Trophoblast cell (in vitro differentiated cells and primary cell): ENCODE results near the gene ZNF22.

ENCODE experiments used
- DNase-seq, 2 donors: peaks; one replicate each; pipeline ENCODE4 v3.0.0-alpha.2; 2016
- H2AFZ ChIP-seq: 2 replicates; pipeline ENCODE4 v1.6.1; 2013; ENCODE audit warnings: low read length, moderate library complexity, mild to moderate bottlenecking; ENCODE audit not compliant: insufficient read depth, poor library complexity
- H2AK5ac ChIP-seq: 2 replicates; pipeline ENCODE4 v1.6.1; 2013; ENCODE audit warnings: mild to moderate bottlenecking, low read length
- H2BK120ac ChIP-seq: 2 replicates; pipeline ENCODE4 v1.6.1; 2013; ENCODE audit warnings: low read length, mild to moderate bottlenecking, moderate library complexity; ENCODE audit not compliant: insufficient read depth, poor library complexity
- H2BK12ac ChIP-seq: 2 replicates; pipeline ENCODE4 v1.6.1; 2013; ENCODE audit warnings: mild to moderate bottlenecking, low read length, moderate library complexity
- H2BK5ac ChIP-seq: 2 replicates; pipeline ENCODE4 v1.6.1; 2013; ENCODE audit warnings: low read length, low read depth, moderate library complexity, mild to moderate bottlenecking; ENCODE audit not compliant: poor library complexity
- H3K14ac ChIP-seq: 2 replicates; pipeline ENCODE4 v1.6.1; 2013; ENCODE audit warnings: mild to moderate bottlenecking, low read length
- H3K18ac ChIP-seq: 2 replicates; pipeline ENCODE4 v1.6.1; 2013; ENCODE audit warnings: mild to moderate bottlenecking, low read length
- H3K23ac ChIP-seq: 2 replicates; pipeline ENCODE4 v1.6.1; 2013; ENCODE audit warnings: low read length
- H3K27ac ChIP-seq: 2 replicates; pipeline ENCODE4 v1.5.1; 2013; ENCODE audit warnings: low read depth, mild to moderate bottlenecking, inconsistent platforms, low read length, moderate library complexity
- H3K27me3 ChIP-seq: 2 replicates; pipeline ENCODE4 v1.6.1; 2013; ENCODE audit warnings: inconsistent platforms, mild to moderate bottlenecking, low read length, moderate library complexity; ENCODE audit not compliant: insufficient read depth
- H3K36me3 ChIP-seq, 2 experiments: 1 replicate in 1 of 2; 2 replicates in 1 of 2; pipeline ENCODE4 v1.6.1; 2013; ENCODE audit warnings: low read length in 2 of 2, mild to moderate bottlenecking in 2 of 2, moderate library complexity in 1 of 2; ENCODE audit not compliant: insufficient read depth in 2 of 2, control insufficient read depth in 1 of 2
- H3K4ac ChIP-seq: 2 replicates; pipeline ENCODE4 v1.6.1; 2013; ENCODE audit warnings: low read depth, mild to moderate bottlenecking, low read length, moderate library complexity
- H3K4me1 ChIP-seq, 2 experiments: 1 replicate in 1 of 2; 2 replicates in 1 of 2; pipeline ENCODE4 v1.6.1; 2013; ENCODE audit warnings: low read length in 2 of 2, mild to moderate bottlenecking in 2 of 2, moderate library complexity in 1 of 2; ENCODE audit not compliant: insufficient read depth in 2 of 2, control insufficient read depth in 1 of 2
- H3K4me2 ChIP-seq: 2 replicates; pipeline ENCODE4 v1.6.1; 2013; ENCODE audit warnings: inconsistent platforms, mild to moderate bottlenecking, low read length, moderate library complexity
- H3K4me3 ChIP-seq: 2 replicates; pipeline ENCODE4 v1.5.1; 2013; ENCODE audit warnings: mild to moderate bottlenecking, low read depth, low read length, inconsistent platforms
- H3K79me1 ChIP-seq: one replicate; pipeline ENCODE4 v1.6.1; 2013; ENCODE audit warnings: low read length
- H3K79me2 ChIP-seq: 2 replicates; pipeline ENCODE4 v1.6.1; 2013; ENCODE audit warnings: low read length, mild to moderate bottlenecking; ENCODE audit not compliant: control insufficient read depth, insufficient read depth, poor library complexity
- H3K9ac ChIP-seq: 2 replicates; pipeline ENCODE4 v1.6.1; 2013; ENCODE audit warnings: mild to moderate bottlenecking, low read length
- H3K9me3 ChIP-seq: 2 replicates; pipeline ENCODE4 v1.6.1; 2013; ENCODE audit warnings: low read depth, mild to moderate bottlenecking, control low read depth, inconsistent platforms, low read length; ENCODE audit not compliant: insufficient read depth
- H4K12ac ChIP-seq: 2 replicates; pipeline ENCODE4 v1.6.1; 2013; ENCODE audit warnings: low read depth, mild to moderate bottlenecking, low read length, moderate library complexity
- H4K8ac ChIP-seq: 2 replicates; pipeline ENCODE4 v1.6.1; 2013; ENCODE audit warnings: low read depth, mild to moderate bottlenecking, low read length, moderate library complexity
- H4K91ac ChIP-seq: one replicate; pipeline ENCODE4 v1.6.1; 2013; ENCODE audit warnings: low read depth, mild to moderate bottlenecking, low read length, moderate library complexity
- WGBS: extraction: QIAGEN DNeasy Blood & Tissue Kit; methylation state at CpG from one replicate; pipeline ENCODE4 v1.1.7; 2013; ENCODE audit warnings: missing lambda C conversion rate; ENCODE audit not compliant: insufficient read length, insufficient coverage; ENCODE audit errors: extremely low coverage; 5-methylcytosine and 5-hydroxymethylcytosine counted together

ZNF22 gene

DNA sequence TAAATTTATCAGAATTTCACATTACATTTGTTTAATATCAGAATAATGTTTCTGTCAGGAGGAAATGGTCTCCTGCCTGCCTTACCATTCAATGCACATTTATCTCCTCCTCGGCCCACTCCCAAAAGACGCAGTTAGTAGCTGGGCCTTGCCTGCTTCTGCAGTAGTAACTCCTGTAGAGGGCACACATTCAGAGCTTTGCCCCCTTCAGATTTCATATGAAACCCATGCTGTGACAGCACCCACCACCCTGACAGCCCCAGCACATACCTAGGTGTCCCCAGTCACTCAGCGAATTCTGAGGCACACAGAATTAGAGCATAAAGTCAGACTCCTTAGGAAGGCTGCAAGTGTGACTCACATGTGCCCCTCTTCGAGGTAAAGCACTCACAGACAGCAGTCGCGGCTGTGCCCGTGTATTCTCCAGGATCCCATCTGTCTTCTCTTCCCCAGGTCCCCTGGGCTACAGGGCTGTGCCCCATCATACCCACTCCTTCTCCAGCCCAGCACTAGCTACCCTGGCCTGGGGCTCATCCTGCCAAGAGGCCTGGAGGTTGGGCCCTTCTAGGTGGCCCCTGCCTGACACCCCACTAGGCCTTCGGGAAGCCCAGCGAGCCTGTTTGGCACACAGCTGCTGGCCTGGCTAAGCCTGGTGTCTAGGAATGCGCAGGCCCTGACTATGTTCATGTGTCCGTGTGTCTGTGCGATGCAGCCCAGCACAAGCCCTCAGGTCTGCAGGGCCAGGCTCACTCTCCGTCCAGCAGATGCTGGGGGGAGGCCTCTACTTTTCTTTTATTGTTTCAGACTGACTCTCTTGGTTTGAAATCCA is 17.4 kb upstream of the ZNF22 start:
- peak overlapping the region; percentile 59 for H2AK5ac ChIP-seq
- peaks cover 30 to 37% of the 10 kb centered on the region in 2 experiments for H3K4me1 ChIP-seq
- peak overlapping the region; percentile 18 for H3K14ac ChIP-seq
- H3K9ac ChIP-seq = no peak overlapping the region
- no peak overlapping the region for H3K27ac ChIP-seq
- no peaks in the 10 kb centered on the region for H3K27me3 ChIP-seq
- peak overlapping the region; percentile 64 for H4K91ac ChIP-seq
- no peak overlapping the region for H3K23ac ChIP-seq
- no peak overlapping the region for H2BK5ac ChIP-seq
- no peak overlapping the region for H4K8ac ChIP-seq
- DNase-seq = no peak
- no peak overlapping the region for H3K4me3 ChIP-seq
- peaks cover 34% of the 10 kb centered on the region for H3K79me1 ChIP-seq
- no peak overlapping the region for H3K4ac ChIP-seq
- peaks cover 6 to 10% of the 10 kb centered on the region in 2 experiments for H3K36me3 ChIP-seq
- H3K79me2 ChIP-seq = peaks cover 2% of the 10 kb centered on the region
- H3K18ac ChIP-seq = peak overlapping the region; percentile 39
- peak overlapping the region; percentile 47 for H2BK12ac ChIP-seq
- no peak overlapping the region for H3K4me2 ChIP-seq
- no peaks in the 10 kb centered on the region for H3K9me3 ChIP-seq
- no peak overlapping the region for H2AFZ ChIP-seq
- no CpG with 5 or more reads among the region's 13 CpGs for WGBS
- H2BK120ac ChIP-seq = peak overlapping the region; percentile 17
- H4K12ac ChIP-seq = no peak overlapping the region

DNA sequence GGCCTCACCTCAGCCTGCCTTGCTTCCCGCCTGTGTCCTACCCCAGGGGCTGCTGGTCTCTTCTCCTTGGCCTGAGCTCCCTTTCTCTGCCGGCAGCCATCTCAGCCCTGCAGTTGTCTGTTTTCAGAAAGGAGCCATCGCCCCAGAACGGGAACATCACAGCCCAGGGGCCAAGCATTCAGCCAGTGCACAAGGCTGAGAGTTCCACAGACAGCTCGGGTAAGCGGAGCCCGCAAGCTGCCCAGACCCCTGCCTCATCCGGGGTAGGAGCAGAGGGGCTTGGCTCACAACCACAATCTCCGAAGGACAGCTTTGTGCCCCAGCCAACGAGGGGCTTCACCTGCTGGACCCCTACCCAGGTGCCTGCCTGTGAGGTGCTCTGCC is 16.8 kb upstream of the ZNF22 start:
- H3K4me2 ChIP-seq = no peak overlapping the region
- peaks cover 30% of the 10 kb centered on the region for H3K79me1 ChIP-seq
- no peak overlapping the region for H2AFZ ChIP-seq
- peaks cover 2% of the 10 kb centered on the region for H3K79me2 ChIP-seq
- H3K4me1 ChIP-seq = peaks cover 25 to 33% of the 10 kb centered on the region in 2 experiments
- H3K18ac ChIP-seq = peak overlapping the region; percentile 39
- H3K4ac ChIP-seq = no peak overlapping the region
- DNase-seq = no peak
- H3K9me3 ChIP-seq = no peaks in the 10 kb centered on the region
- no peak overlapping the region for H3K27ac ChIP-seq
- H3K23ac ChIP-seq = no peak overlapping the region
- no peak overlapping the region for H3K4me3 ChIP-seq
- H4K8ac ChIP-seq = no peak overlapping the region
- H3K36me3 ChIP-seq = peaks cover 9 to 10% of the 10 kb centered on the region in 2 experiments
- peak overlapping the region; percentile 10 for H2BK12ac ChIP-seq
- H3K14ac ChIP-seq = peak overlapping the region; percentile 1
- H3K27me3 ChIP-seq = no peaks in the 10 kb centered on the region
- H2BK120ac ChIP-seq = no peak overlapping the region
- H4K91ac ChIP-seq = peak overlapping the region; percentile 21
- peak overlapping the region; percentile 61 for H2AK5ac ChIP-seq
- no CpG with 5 or more reads among the region's 10 CpGs for WGBS
- no peak overlapping the region for H2BK5ac ChIP-seq
- no peak overlapping the region for H3K9ac ChIP-seq
- no peak overlapping the region for H4K12ac ChIP-seq

DNA sequence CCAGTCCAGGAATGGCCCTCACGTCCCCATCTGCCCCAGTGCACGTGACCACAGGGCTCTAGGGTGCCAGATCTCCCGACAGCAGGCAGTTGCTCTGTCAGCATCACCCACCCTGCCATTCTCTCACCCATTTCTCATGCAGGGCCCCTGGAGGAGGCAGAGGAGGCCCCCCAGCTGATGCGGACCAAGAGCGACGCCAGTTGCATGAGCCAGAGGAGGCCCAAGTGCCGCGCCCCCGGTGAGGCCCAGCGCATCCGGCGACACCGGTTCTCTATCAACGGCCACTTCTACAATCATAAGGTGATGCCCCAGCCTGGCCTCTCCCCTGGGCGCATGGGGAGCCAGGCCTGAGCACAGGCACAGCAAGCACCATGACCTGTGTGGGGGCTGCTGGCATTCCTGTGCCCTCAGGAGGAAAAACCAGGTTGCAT is 16.0 kb upstream of the ZNF22 start:
- H3K4me3 ChIP-seq = no peak overlapping the region
- no peaks in the 10 kb centered on the region for H3K27me3 ChIP-seq
- no peak overlapping the region for H3K14ac ChIP-seq
- no peak overlapping the region for H2BK12ac ChIP-seq
- H3K4ac ChIP-seq = no peak overlapping the region
- H2BK5ac ChIP-seq = no peak overlapping the region
- no peak overlapping the region for H2AK5ac ChIP-seq
- WGBS = no CpG with 5 or more reads among the region's 15 CpGs
- no peaks in the 10 kb centered on the region for H3K9me3 ChIP-seq
- H4K91ac ChIP-seq = no peak overlapping the region
- no peak overlapping the region for H3K23ac ChIP-seq
- peaks cover 22% of the 10 kb centered on the region for H3K79me1 ChIP-seq
- H4K12ac ChIP-seq = no peak overlapping the region
- H3K4me2 ChIP-seq = no peak overlapping the region
- H2AFZ ChIP-seq = peak overlapping the region; percentile 9
- no peak overlapping the region for H3K9ac ChIP-seq
- no peak for DNase-seq
- H4K8ac ChIP-seq = no peak overlapping the region
- no peak overlapping the region for H2BK120ac ChIP-seq
- H3K79me2 ChIP-seq = peaks cover 2% of the 10 kb centered on the region
- H3K36me3 ChIP-seq = peaks cover 11 to 13% of the 10 kb centered on the region in 2 experiments
- no peak overlapping the region for H3K27ac ChIP-seq
- H3K4me1 ChIP-seq = peaks cover 17 to 25% of the 10 kb centered on the region in 2 experiments
- H3K18ac ChIP-seq = no peak overlapping the region

- Histone ChIP-seq H2AFZ (no peak overlapping the region), H4K8ac (no peak overlapping the region), H3K79me2 (peaks cover 2% of the 10 kb centered on the region), H3K9me3 (no peaks in the 10 kb centered on the region), H4K12ac (no peak overlapping the region), H3K27me3 (no peaks in the 10 kb centered on the region), H4K91ac (peak overlapping the region; percentile 14), H3K27ac (no peak overlapping the region), H2BK120ac (no peak overlapping the region), H3K14ac (no peak overlapping the region), H2BK5ac (no peak overlapping the region), H3K79me1 (peaks cover 17% of the 10 kb centered on the region), H3K36me3 (peaks cover 11 to 13% of the 10 kb centered on the region in 2 experiments), H3K4me3 (no peak overlapping the region), H2AK5ac (no peak overlapping the region), H3K9ac (no peak overlapping the region), H3K18ac (no peak overlapping the region), H3K4me2 (no peak overlapping the region), H2BK12ac (no peak overlapping the region), H3K4ac (no peak overlapping the region), H3K23ac (no peak overlapping the region), H3K4me1 (peaks cover 13 to 22% of the 10 kb centered on the region in 2 experiments)
- no CpG with 5 or more reads among the region's 9 CpGs for WGBS
- no peak for DNase-seq
These were observed 15.5 kb upstream of the ZNF22 start for GRCh38 chr10:44985175-44985681.
